Stimulated activated CD8-positive, alpha-beta memory T cell treated with anti-CD3 and anti-CD28 coated beads, Interleukin-12 subunit alpha, Interleukin-12 subunit beta, amount 100 ng/mL, for 4 hours (primary cell): ENCODE data around the gene TKT.
A peak's percentile ranks its signal among the peaks of the same experiment; 100 is the strongest.

Experiments
- DNase-seq: peaks from one replicate; pipeline ENCODE4 v3.0.0-alpha.2; 2020; ENCODE audit warnings: low read depth

TKT gene

DNA sequence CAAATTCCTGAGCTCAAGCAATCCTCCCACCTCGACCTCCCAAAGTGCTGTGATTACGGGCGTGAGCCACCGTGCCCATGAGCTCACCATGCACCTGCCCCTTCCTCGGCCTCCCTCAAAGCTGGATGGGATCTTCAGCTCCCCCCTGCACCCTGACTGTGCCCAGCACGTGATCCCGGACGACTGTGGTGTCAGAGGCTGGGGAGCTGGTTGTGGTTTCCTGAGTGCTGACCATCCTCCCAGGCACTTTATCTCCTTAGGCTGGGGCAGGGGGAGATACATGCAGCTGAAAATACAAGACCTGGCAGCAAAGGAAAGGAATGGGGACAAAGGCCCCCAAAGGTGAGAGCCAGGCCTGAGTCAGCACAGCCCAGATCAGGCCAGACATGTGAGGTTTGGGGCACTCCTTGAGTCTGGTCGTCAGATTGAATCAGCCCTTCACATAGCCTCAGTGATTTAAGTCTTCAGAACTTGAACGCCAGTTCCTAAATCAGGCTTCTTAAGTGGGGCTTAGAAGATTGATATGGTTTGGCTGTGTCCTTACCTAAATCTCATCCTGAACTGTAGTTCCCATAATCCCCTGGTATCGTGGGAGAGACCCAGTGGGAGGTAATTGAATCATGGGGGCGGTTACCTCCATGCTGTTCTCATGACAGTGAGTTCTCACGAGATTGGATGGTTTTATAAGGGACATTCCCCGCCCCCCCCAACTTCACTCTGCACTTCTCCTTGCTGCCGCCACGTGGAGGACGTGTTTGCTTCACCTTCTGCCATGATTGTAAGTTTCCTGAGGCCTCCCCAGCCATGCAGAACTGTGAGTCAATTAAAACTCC is 59.0 kb downstream of the TKT start:
- no peak for DNase-seq

- peak; percentile 32 for DNase-seq
Measured at GRCh38 chr3:53195602-53196574, 59.9 kb downstream of the TKT start.

DNA sequence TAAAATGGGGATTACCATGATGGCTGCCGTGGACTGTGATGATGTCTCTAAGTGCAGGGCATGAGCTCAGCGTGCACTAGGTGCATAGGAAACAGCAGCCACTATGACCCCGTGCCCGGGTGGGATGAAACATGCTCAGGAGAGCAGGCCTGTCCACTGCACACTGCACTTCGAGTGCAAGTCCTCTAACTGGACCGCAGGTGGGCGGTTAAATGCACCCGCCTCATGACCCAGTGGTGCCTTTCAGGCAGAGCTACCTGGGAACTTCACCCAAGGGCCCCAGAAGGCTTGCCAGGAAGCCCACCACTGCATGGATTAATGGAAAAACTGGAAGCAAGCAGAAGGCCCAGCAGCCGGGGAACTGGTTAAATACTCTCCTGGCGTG is 60.8 kb downstream of the TKT start:
- DNase-seq = no peak

- DNase-seq = no peak
Measured at GRCh38 chr3:53194210-53195065, 61.4 kb downstream of the TKT start.

- DNase-seq = no peak
Measured at GRCh38 chr3:53193466-53194209, 62.2 kb downstream of the TKT start.

DNA sequence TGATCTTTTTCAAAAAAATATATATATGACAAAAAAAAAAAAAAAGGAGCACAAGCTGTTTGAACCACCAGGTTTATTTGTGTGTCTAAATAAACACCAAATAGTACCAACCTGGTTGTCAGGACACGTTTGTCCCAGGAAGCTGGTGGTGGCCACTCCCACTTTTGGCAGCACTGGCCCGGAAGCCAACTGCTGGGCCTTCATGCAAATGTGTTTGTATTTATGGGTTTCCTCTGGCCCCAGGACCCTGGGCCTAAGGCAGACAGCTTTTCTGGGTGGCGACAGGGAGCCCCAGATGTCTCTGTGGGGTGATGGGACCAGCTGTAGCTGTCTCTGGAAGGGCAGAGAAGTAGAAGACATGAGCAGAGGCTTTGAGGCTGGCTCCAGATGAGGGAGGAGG is 63.2 kb downstream of the TKT start:
- DNase-seq = no peak

- no peak for DNase-seq
Measured at GRCh38 chr3:53191836-53192480, 63.9 kb downstream of the TKT start.

- no peak for DNase-seq
Measured at GRCh38 chr3:53190659-53191058, 65.2 kb downstream of the TKT start.

GRCh38 chr3:53189276-53189675 is 66.5 kb downstream of the TKT start:
- no peak for DNase-seq

GRCh38 chr3:53188720-53189119 is 67.1 kb downstream of the TKT start:
- no peak for DNase-seq

GRCh38 chr3:53188136-53188685 is 67.6 kb downstream of the TKT start:
- no peak for DNase-seq

DNA sequence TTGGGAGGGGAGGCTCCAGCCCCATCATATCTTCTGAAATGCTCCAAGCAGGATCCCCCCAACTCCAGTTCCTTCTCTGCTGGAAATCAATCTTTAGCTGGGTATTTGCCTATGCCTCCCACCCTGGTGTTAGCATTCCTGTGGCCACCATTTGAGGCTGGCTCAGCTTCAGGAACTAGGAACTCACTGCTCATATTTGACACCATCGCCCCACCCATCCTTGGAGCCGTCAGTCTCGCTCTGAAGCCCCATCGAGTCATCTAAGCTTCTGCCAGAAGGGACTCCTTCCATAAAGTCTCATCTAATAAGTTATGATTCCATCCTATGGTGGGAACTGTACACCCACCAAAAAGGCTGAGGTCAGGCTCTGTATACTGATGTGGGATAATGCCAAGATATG is 68.4 kb downstream of the TKT start:
- DNase-seq = no peak

- no peak for DNase-seq
Measured at GRCh38 chr3:53186726-53187125, 69.1 kb downstream of the TKT start.

DNA sequence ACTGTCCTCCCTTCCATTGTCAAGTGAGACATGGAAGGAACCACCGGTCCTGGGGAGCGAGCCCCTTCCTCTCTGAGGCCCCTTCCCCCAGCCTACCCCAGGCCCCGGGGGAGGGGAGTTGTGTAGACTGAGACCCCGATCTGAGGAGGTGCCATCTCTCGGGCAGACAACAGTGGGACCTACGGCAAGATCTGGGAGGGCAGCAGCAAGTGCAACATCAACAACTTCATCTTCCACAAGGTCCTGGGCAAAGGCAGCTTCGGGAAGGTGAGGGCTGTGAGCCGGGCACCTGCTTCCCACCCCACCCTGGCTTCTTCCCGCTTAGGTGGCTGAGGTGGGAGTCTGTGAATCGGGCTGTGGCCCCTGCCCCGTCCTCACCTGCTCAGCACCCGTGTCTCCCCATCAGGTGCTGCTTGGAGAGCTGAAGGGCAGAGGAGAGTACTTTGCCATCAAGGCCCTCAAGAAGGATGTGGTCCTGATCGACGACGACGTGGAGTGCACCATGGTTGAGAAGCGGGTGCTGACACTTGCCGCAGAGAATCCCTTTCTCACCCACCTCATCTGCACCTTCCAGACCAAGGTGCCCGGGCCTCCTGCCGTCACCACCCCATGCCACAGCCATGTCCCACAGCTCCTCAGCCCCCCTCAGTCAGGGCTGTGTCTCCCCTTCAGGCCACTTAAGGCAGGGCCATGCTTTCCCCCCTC is 69.9 kb downstream of the TKT start:
- DNase-seq = no peak

- DNase-seq = no peak
Measured at GRCh38 chr3:53184701-53185100, 71.1 kb downstream of the TKT start.

GRCh38 chr3:53183514-53183913 is 72.3 kb downstream of the TKT start:
- no peak for DNase-seq

DNA sequence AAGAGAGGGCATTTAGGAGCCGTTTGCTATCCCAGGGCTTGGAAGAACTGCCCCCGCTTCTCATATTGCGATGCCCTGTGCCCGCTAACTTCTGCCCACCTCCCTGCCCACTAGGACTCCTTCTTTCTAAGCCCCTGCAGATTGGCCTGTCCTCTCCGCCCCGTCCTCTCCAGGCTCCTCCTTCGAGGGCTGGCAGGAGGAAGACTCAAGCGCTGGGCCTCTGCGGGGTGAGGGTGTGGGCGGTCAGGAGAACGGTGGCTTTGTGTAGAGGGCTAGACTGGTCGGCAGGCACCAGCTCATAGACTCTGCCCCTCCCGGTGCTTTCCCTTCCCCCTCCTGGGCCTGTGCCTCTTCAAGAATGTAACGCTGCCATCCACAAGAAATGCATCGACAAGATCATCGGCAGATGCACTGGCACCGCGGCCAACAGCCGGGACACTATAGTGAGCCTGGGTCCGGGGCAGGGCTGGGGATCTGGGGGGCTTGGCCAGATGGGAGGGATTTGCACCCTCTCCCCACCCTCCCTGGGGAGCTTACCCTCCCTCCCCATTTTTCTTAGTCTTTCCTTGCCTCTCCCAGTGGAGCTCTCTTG is 73.0 kb downstream of the TKT start:
- no peak for DNase-seq

- DNase-seq = no peak
Measured at GRCh38 chr3:53181528-53181927, 74.3 kb downstream of the TKT start.

DNA sequence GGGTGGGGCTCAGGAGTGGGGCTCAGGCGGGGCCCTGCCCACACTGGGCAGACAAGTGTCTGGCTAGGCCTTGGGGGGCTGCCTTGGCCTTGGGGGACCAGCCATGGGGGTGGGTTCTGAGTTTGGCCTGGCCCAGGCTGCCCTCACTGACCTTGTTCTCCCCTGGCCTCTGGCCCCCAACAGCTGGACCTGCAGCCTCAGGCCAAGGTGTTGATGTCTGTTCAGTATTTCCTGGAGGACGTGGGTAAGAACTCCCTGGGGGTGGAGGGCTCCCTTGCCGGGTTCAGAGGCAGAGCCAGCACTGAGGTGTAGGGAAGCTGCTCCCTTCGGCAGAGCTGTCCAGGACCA is 74.8 kb downstream of the TKT start:
- no peak for DNase-seq
